Lung (tissue), 12 donors: Measurements from ENCODE around the gene ANKRD61. TPM values are rescaled to one million over a fixed set of nuclear protein-coding genes. Genes with fewer than 3 reads are reported as not detected.

Source experiments
- ATAC-seq: fragments of 200-7000 bp; cut with Tn5 transposase; one replicate; pipeline ENCODE4 v1.9.1; 2020; ENCODE audit warnings: moderate number of reproducible peaks; ENCODE audit not compliant: insufficient read depth, low FRiP score
- DNase-seq, 3 donors: peaks; one replicate each; pipeline ENCODE4 v3.0.0-alpha.2; 2013 to 2017
- H3K27ac ChIP-seq, 2 donors: one replicate each; pipeline ENCODE4 v1.5.1; 2013; ENCODE audit warnings: mild to moderate bottlenecking in 2 of 2, moderate library complexity in 2 of 2, control low read depth in 1 of 2, inconsistent platforms in 1 of 2, low read depth in 1 of 2, low read length in 1 of 2
- H3K27me3 ChIP-seq, 3 donors: one replicate each; pipeline ENCODE4 v1.5.1; 2013; ENCODE audit warnings: low read length in 2 of 3; ENCODE audit not compliant: control insufficient read depth in 3 of 3, insufficient read depth in 3 of 3
- H3K36me3 ChIP-seq, 4 donors: one replicate each; pipeline ENCODE4 v1.5.1; 2013; ENCODE audit warnings: low read length in 4 of 4, mild to moderate bottlenecking in 1 of 4, moderate library complexity in 1 of 4; ENCODE audit not compliant: control insufficient read depth in 4 of 4, insufficient read depth in 4 of 4
- H3K4me1 ChIP-seq, 5 donors: one replicate each; pipeline ENCODE4 v1.5.1; 2013; ENCODE audit warnings: low read length in 5 of 5, mild to moderate bottlenecking in 2 of 5, moderate library complexity in 1 of 5; ENCODE audit not compliant: control insufficient read depth in 5 of 5, insufficient read depth in 5 of 5
- H3K4me3 ChIP-seq: one replicate; pipeline ENCODE4 v1.5.1; 2013; ENCODE audit warnings: mild to moderate bottlenecking, control low read depth, moderate library complexity
- H3K9ac ChIP-seq, 2 donors: one replicate each; pipeline ENCODE4 v1.5.1; 2013; ENCODE audit warnings: low read length in 2 of 2, control low read depth in 1 of 2; ENCODE audit not compliant: insufficient read depth in 1 of 2
- H3K9me3 ChIP-seq, 4 donors: one replicate each; pipeline ENCODE4 v1.5.1; 2013; ENCODE audit warnings: low read length in 3 of 4, mild to moderate bottlenecking in 1 of 4, moderate library complexity in 1 of 4; ENCODE audit not compliant: control insufficient read depth in 4 of 4, insufficient read depth in 3 of 4
- CTCF ChIP-seq: IDR thresholded peaks from 2 replicates; pipeline ENCODE4 v1.5.1; 2012; ENCODE audit warnings: mild to moderate bottlenecking; ENCODE audit errors: control extremely low read depth, extremely low read depth
- WGBS, 2 donors: extraction: QIAGEN DNeasy Blood & Tissue Kit; methylation state at CpG; one replicate each; pipeline ENCODE4 v1.1.7; 2013; 5-methylcytosine and 5-hydroxymethylcytosine counted together
- polyA plus RNA-seq, 2 donors: library from polyadenylated mRNA; stranded (reverse); fragments of 200-250 nt; gene quantifications; one replicate each; pipeline ENCODE4 v1.2.1, GENCODE V29; 2013
- total RNA-seq, 2 donors: library from RNA; depleted of rRNA in 1 of 2; stranded (reverse); fragments of >200 nt in 1 of 2; gene quantifications; one replicate each; pipeline ENCODE4 v1.2.1, GENCODE V29; 2014 to 2021
- donor health status: control.
- donor health status: control.
- donor health status: Bipolar disorder and iron deficiency.
- donor health status: healthy.
- donor health status: DM: yes; HTN: yes; CAD: no.

ANKRD61 gene
- total and polyA plus RNA-seq, 4 donors: 0.08 TPM; not detected in 3

- ATAC-seq (no peak), DNase-seq (no peak)
- no peak overlapping the region for H3K4me3 ChIP-seq
- H3K4me1 ChIP-seq: peaks cover 0 to 16% (median 6%) of the 10 kb centered on the region in 5 donors
- no peak overlapping the region for H3K27ac ChIP-seq
- peaks cover 0 to 10% (median 5%) of the 10 kb centered on the region in 4 donors for H3K36me3 ChIP-seq
- no peak overlapping the region for H3K9ac ChIP-seq
- TF ChIP-seq CTCF: no peak
- H3K27me3 ChIP-seq: no peaks in the 10 kb centered on the region
- no peaks in the 10 kb centered on the region for H3K9me3 ChIP-seq
- 88 to 91% methylated on average over 2 of the region's 2 CpGs for WGBS, 2 donors
These were observed 19.6 kb upstream of the ANKRD61 start for GRCh38 chr7:6011541-6011940.

GRCh38 chr7:6012355-6013104 is 18.6 kb upstream of the ANKRD61 start:
- H3K36me3 ChIP-seq: peaks cover 2 to 16% (median 7%) of the 10 kb centered on the region in 4 donors
- TF ChIP-seq CTCF: no peak
- DNase-seq (no peak), ATAC-seq (peak; percentile 19)
- H3K9ac ChIP-seq: no peak overlapping the region
- H3K27me3 ChIP-seq: no peaks in the 10 kb centered on the region
- H3K4me3 ChIP-seq: no peak overlapping the region
- peak overlapping the region in 1 of 2 donors; percentile 64 for H3K27ac ChIP-seq
- whole genome bisulfite sequencing, 2 donors: 56 to 73% methylated on average over 14 of the region's 14 CpGs
- H3K4me1 ChIP-seq: peaks cover 0 to 16% (median 6%) of the 10 kb centered on the region in 5 donors
- H3K9me3 ChIP-seq: no peaks in the 10 kb centered on the region

- TF ChIP-seq CTCF: no peak
- Histone ChIP-seq H3K27me3 (no peaks in the 10 kb centered on the region), H3K27ac (no peak overlapping the region), H3K4me3 (no peak overlapping the region), H3K9ac (no peak overlapping the region), H3K4me1 (peaks cover 0 to 6% (median 3%) of the 10 kb centered on the region in 5 donors), H3K9me3 (no peaks in the 10 kb centered on the region), H3K36me3 (peaks cover 14 to 21% (median 18%) of the 10 kb centered on the region in 4 donors)
- 76 to 92% methylated on average over 8 of the region's 8 CpGs for WGBS, 2 donors
- DNase-seq (peak; percentile 31 to 72 (median 39)), ATAC-seq (peak; percentile 5)
These were observed 15.1 kb upstream of the ANKRD61 start for GRCh38 chr7:6015917-6016652.
